ENCODE measurements around the gene TAF10. TPM values are rescaled to one million over a fixed set of nuclear protein-coding genes. Genes with fewer than 3 reads are reported as not detected.

TAF10 gene
- total RNA-seq, 2 experiments from 2014 or later: 140 to 156 TPM

GRCh38 chr11:6653097-6653496 lies 41.1 kb upstream of the TAF10 start:
- peaks cover 13% of the 10 kb centered on the region for H3K27me3 Mint-ChIP-seq (ENCODE audit: low read depth)
- no peak overlapping the region for H3K27ac Mint-ChIP-seq
- ChIA-PET CTCF (interaction anchor here (1.0 to 2.1 kb wide), 3 partner anchors 15 to 41 kb away, joined by 3 to 8 read pairs (median 7); partner anchors contain the start of genes MRPL17 and TAF10), POLR2A (no interaction called here)
- ATAC-seq (no peak), DNase-seq (no peak)
- H3K36me3 Mint-ChIP-seq (ENCODE audit: low read depth): no peaks in the 10 kb centered on the region
- H3K4me3 Mint-ChIP-seq: no peak overlapping the region
- no peaks in the 10 kb centered on the region for H3K9me3 Mint-ChIP-seq (ENCODE audit: insufficient read depth)
- peaks cover 4% of the 10 kb centered on the region for H3K4me1 Mint-ChIP-seq (ENCODE audit: low read depth)

GRCh38 chr11:6652182-6652581 lies 40.2 kb upstream of the TAF10 start:
- DNase-seq (no peak), ATAC-seq (no peak)
- POLR2A ChIA-PET: no interaction called here
- Mint-ChIP-seq H3K4me1 (ENCODE audit: low read depth) (peaks cover 4% of the 10 kb centered on the region), H3K27me3 (ENCODE audit: low read depth) (peaks cover 13% of the 10 kb centered on the region), H3K9me3 (ENCODE audit: insufficient read depth) (no peaks in the 10 kb centered on the region), H3K36me3 (ENCODE audit: low read depth) (no peaks in the 10 kb centered on the region), H3K4me3 (no peak overlapping the region), H3K27ac (no peak overlapping the region)
- CTCF ChIA-PET: interaction anchor here (1.2 kb wide), 1 partner anchor 86 kb away, joined by 3 read pairs; no protein-coding TSS in a partner anchor

- ChIA-PET POLR2A (no interaction called here), CTCF (interaction anchor here (1.5 to 4.8 kb wide), 2 partner anchors 32 to 39 kb away, joined by 4 to 22 read pairs; partner anchors contain the start of genes TAF10 and TPP1)
- H3K27me3 Mint-ChIP-seq (ENCODE audit: low read depth): peaks cover 2% of the 10 kb centered on the region
- H3K4me3 Mint-ChIP-seq: no peak overlapping the region
- H3K27ac Mint-ChIP-seq: no peak overlapping the region
- ATAC-seq: no peak
- H3K9me3 Mint-ChIP-seq (ENCODE audit: insufficient read depth): no peaks in the 10 kb centered on the region
- H3K4me1 Mint-ChIP-seq (ENCODE audit: low read depth): peaks cover under 1% of the 10 kb centered on the region
- no peaks in the 10 kb centered on the region for H3K36me3 Mint-ChIP-seq (ENCODE audit: low read depth)
- no peak for DNase-seq
These were observed 39.0 kb upstream of the TAF10 start for GRCh38 chr11:6650980-6651379.

- Mint-ChIP-seq H3K27ac (no peak overlapping the region), H3K27me3 (ENCODE audit: low read depth) (no peaks in the 10 kb centered on the region), H3K36me3 (ENCODE audit: low read depth) (no peaks in the 10 kb centered on the region), H3K4me1 (ENCODE audit: low read depth) (no peaks in the 10 kb centered on the region), H3K4me3 (no peak overlapping the region), H3K9me3 (ENCODE audit: insufficient read depth) (no peaks in the 10 kb centered on the region)
- DNase-seq (no peak), ATAC-seq (no peak)
- POLR2A ChIA-PET: interaction anchor here (0.6 kb wide), 1 partner anchor 36 kb away, joined by 3 read pairs; no protein-coding TSS in a partner anchor
- CTCF ChIA-PET: interaction anchor here (0.6 to 4.8 kb wide), 8 partner anchors 15 to 486 kb away, joined by 3 to 22 read pairs (median 7); partner anchors contain the start of genes MRPL17, TAF10 and TPP1
These were observed 38.1 kb upstream of the TAF10 start for GRCh38 chr11:6650104-6650503.

- H3K4me3 Mint-ChIP-seq: no peak overlapping the region
- H3K4me1 Mint-ChIP-seq (ENCODE audit: low read depth): no peaks in the 10 kb centered on the region
- H3K9me3 Mint-ChIP-seq (ENCODE audit: insufficient read depth): no peaks in the 10 kb centered on the region
- ATAC-seq (no peak), DNase-seq (no peak)
- POLR2A ChIA-PET: no interaction called here
- no peak overlapping the region for H3K27ac Mint-ChIP-seq
- no peaks in the 10 kb centered on the region for H3K36me3 Mint-ChIP-seq (ENCODE audit: low read depth)
- H3K27me3 Mint-ChIP-seq (ENCODE audit: low read depth): no peaks in the 10 kb centered on the region
- CTCF ChIA-PET: interaction anchor here (1.3 to 4.8 kb wide), 6 partner anchors 10 to 269 kb away, joined by 3 to 22 read pairs (median 12); partner anchors contain the start of genes MRPL17 and TPP1
These were observed 36.5 kb upstream of the TAF10 start for GRCh38 chr11:6648501-6648900.

GRCh38 chr11:6647836-6648235 lies 35.8 kb upstream of the TAF10 start:
- CTCF ChIA-PET: interaction anchor here (0.7 to 4.8 kb wide), 5 partner anchors 11 to 35 kb away, joined by 3 to 22 read pairs (median 11); partner anchors contain the start of genes MRPL17 and TPP1
- DNase-seq: no peak
- no peak overlapping the region for H3K4me3 Mint-ChIP-seq
- no peaks in the 10 kb centered on the region for H3K4me1 Mint-ChIP-seq (ENCODE audit: low read depth)
- POLR2A ChIA-PET: interaction anchor here (1.3 kb wide), 1 partner anchor 29 kb away, joined by 10 read pairs; the partner anchor contains the start of gene TPP1
- H3K27me3 Mint-ChIP-seq (ENCODE audit: low read depth): no peaks in the 10 kb centered on the region
- no peaks in the 10 kb centered on the region for H3K36me3 Mint-ChIP-seq (ENCODE audit: low read depth)
- no peaks in the 10 kb centered on the region for H3K9me3 Mint-ChIP-seq (ENCODE audit: insufficient read depth)
- ATAC-seq: no peak
- no peak overlapping the region for H3K27ac Mint-ChIP-seq

GRCh38 chr11:6646918-6647679 lies 35.1 kb upstream of the TAF10 start:
- no peak overlapping the region for H3K27ac Mint-ChIP-seq
- no peaks in the 10 kb centered on the region for H3K4me1 Mint-ChIP-seq (ENCODE audit: low read depth)
- POLR2A ChIA-PET: interaction anchor here (0.7 to 1.5 kb wide), 4 partner anchors 18 to 690 kb away, joined by 3 to 10 read pairs (median 3); partner anchors contain the start of gene TPP1
- no peak overlapping the region for H3K4me3 Mint-ChIP-seq
- ATAC-seq (peak; percentile 75), DNase-seq (peak; percentile 42)
- no peaks in the 10 kb centered on the region for H3K36me3 Mint-ChIP-seq (ENCODE audit: low read depth)
- CTCF ChIA-PET: interaction anchor here (0.7 to 4.8 kb wide), 8 partner anchors 12 to 116 kb away, joined by 3 to 22 read pairs (median 4); partner anchors contain the start of genes MRPL17 and TPP1
- H3K27me3 Mint-ChIP-seq (ENCODE audit: low read depth): no peaks in the 10 kb centered on the region
- H3K9me3 Mint-ChIP-seq (ENCODE audit: insufficient read depth): no peaks in the 10 kb centered on the region

GRCh38 chr11:6646576-6646917 lies 34.5 kb upstream of the TAF10 start:
- no peaks in the 10 kb centered on the region for H3K4me1 Mint-ChIP-seq (ENCODE audit: low read depth)
- no peaks in the 10 kb centered on the region for H3K36me3 Mint-ChIP-seq (ENCODE audit: low read depth)
- H3K9me3 Mint-ChIP-seq (ENCODE audit: insufficient read depth): no peaks in the 10 kb centered on the region
- ChIA-PET POLR2A (interaction anchor here (0.7 to 1.5 kb wide), 4 partner anchors 18 to 690 kb away, joined by 3 to 10 read pairs (median 3); partner anchors contain the start of gene TPP1), CTCF (interaction anchor here (1.0 to 4.8 kb wide), 6 partner anchors 12 to 116 kb away, joined by 3 to 22 read pairs (median 8); partner anchors contain the start of genes MRPL17 and TPP1)
- DNase-seq (no peak), ATAC-seq (no peak)
- no peak overlapping the region for H3K27ac Mint-ChIP-seq
- H3K4me3 Mint-ChIP-seq: no peak overlapping the region
- no peaks in the 10 kb centered on the region for H3K27me3 Mint-ChIP-seq (ENCODE audit: low read depth)

GRCh38 chr11:6646071-6646470 lies 34.1 kb upstream of the TAF10 start:
- ChIA-PET CTCF (interaction anchor here (1.0 to 4.8 kb wide), 5 partner anchors 13 to 115 kb away, joined by 3 to 22 read pairs (median 11); partner anchors contain the start of genes MRPL17 and TPP1), POLR2A (interaction anchor here (0.7 to 1.5 kb wide), 2 partner anchors 17 to 689 kb away, joined by 3 read pairs; no protein-coding TSS in a partner anchor)
- ATAC-seq (no peak), DNase-seq (no peak)
- no peaks in the 10 kb centered on the region for H3K27me3 Mint-ChIP-seq (ENCODE audit: low read depth)
- no peaks in the 10 kb centered on the region for H3K4me1 Mint-ChIP-seq (ENCODE audit: low read depth)
- H3K27ac Mint-ChIP-seq: no peak overlapping the region
- H3K4me3 Mint-ChIP-seq: no peak overlapping the region
- no peaks in the 10 kb centered on the region for H3K9me3 Mint-ChIP-seq (ENCODE audit: insufficient read depth)
- no peaks in the 10 kb centered on the region for H3K36me3 Mint-ChIP-seq (ENCODE audit: low read depth)

- no peak overlapping the region for H3K4me3 Mint-ChIP-seq
- H3K27me3 Mint-ChIP-seq (ENCODE audit: low read depth): no peaks in the 10 kb centered on the region
- ChIA-PET POLR2A (no interaction called here), CTCF (interaction anchor here (1.7 kb wide), 1 partner anchor 41 kb away, joined by 7 read pairs; the partner anchor contains the start of gene MRPL17)
- no peak for DNase-seq
- no peak overlapping the region for H3K27ac Mint-ChIP-seq
- H3K36me3 Mint-ChIP-seq (ENCODE audit: low read depth): no peaks in the 10 kb centered on the region
- H3K4me1 Mint-ChIP-seq (ENCODE audit: low read depth): peaks cover 6% of the 10 kb centered on the region
- no peak for ATAC-seq
- H3K9me3 Mint-ChIP-seq (ENCODE audit: insufficient read depth): no peaks in the 10 kb centered on the region
These were observed 30.9 kb upstream of the TAF10 start for GRCh38 chr11:6642957-6643356.

- ATAC-seq: no peak
- H3K27me3 Mint-ChIP-seq (ENCODE audit: low read depth): no peaks in the 10 kb centered on the region
- H3K4me3 Mint-ChIP-seq: no peak overlapping the region
- H3K36me3 Mint-ChIP-seq (ENCODE audit: low read depth): no peaks in the 10 kb centered on the region
- no peak overlapping the region for H3K27ac Mint-ChIP-seq
- H3K4me1 Mint-ChIP-seq (ENCODE audit: low read depth): peaks cover 6% of the 10 kb centered on the region
- H3K9me3 Mint-ChIP-seq (ENCODE audit: insufficient read depth): no peaks in the 10 kb centered on the region
- no peak for DNase-seq
- ChIA-PET CTCF (no interaction called here), POLR2A (no interaction called here)
These were observed 29.1 kb upstream of the TAF10 start for GRCh38 chr11:6640985-6641701.
